Stimulated activated CD4-positive, alpha-beta T cell treated with anti-CD3 and anti-CD28 coated beads, Interleukin-1b, Interleukin-23, amount 100 ng/mL, for 48 hours (primary cell): ENCODE results near the gene KRT80.
"Not testable (repeated sequence)": the region's sequence is repeated elsewhere in the genome, so short reads cannot be mapped to it uniquely, and the experiment has no call there.

Experiments used
- DNase-seq: peaks from one replicate; pipeline ENCODE4 v3.0.0-alpha.2; 2020

The KRT80 gene

GRCh38 chr12:52191841-52192791 lies at the start of gene KRT80:
TSS of gene KRT80 (minus strand) at chr12:52192014. CDS start at chr12:52191902, 112 bp downstream.
- DNase-seq = peak; percentile 34

GRCh38 chr12:52241205-52241842 lies 49.5 kb upstream of the KRT80 start:
- no peak for DNase-seq

GRCh38 chr12:52240247-52240646 lies 48.4 kb upstream of the KRT80 start:
- not testable (repeated sequence) for DNase-seq

- no peak for DNase-seq
Observed at GRCh38 chr12:52239767-52240166, 48.0 kb upstream of the KRT80 start.

- no peak for DNase-seq
Observed at GRCh38 chr12:52238916-52239646, 47.3 kb upstream of the KRT80 start.

- DNase-seq = no peak
Observed at GRCh38 chr12:52238207-52238840, 46.5 kb upstream of the KRT80 start.

- DNase-seq = no peak
Observed at GRCh38 chr12:52236386-52237050, 44.7 kb upstream of the KRT80 start.

GRCh38 chr12:52235822-52236361 lies 44.1 kb upstream of the KRT80 start:
- DNase-seq = no peak

GRCh38 chr12:52235001-52235764 lies 43.4 kb upstream of the KRT80 start:
- no peak for DNase-seq

GRCh38 chr12:52234223-52234810 lies 42.5 kb upstream of the KRT80 start:
- no peak for DNase-seq

GRCh38 chr12:52233462-52234207 lies 41.8 kb upstream of the KRT80 start:
- DNase-seq = no peak

GRCh38 chr12:52232674-52233461 lies 41.1 kb upstream of the KRT80 start, which contains the start of gene KRT7:
TSS of gene KRT7 (plus strand) at chr12:52233243. CDS start at chr12:52233297, 54 bp downstream.
- no peak for DNase-seq

GRCh38 chr12:52232203-52232673 lies 40.4 kb upstream of the KRT80 start:
- no peak for DNase-seq

- no peak for DNase-seq
Observed at GRCh38 chr12:52231305-52232202, 39.7 kb upstream of the KRT80 start.

GRCh38 chr12:52230364-52231281 lies 38.8 kb upstream of the KRT80 start:
- DNase-seq = no peak

- DNase-seq = no peak
Observed at GRCh38 chr12:52229836-52230343, 38.1 kb upstream of the KRT80 start.
